ENCODE measurements around the gene ANKRD17.

GRCh38 chr4:73099143-73099542, 159.5 kb downstream of the ANKRD17 start:
- TF ChIP-seq FOS (IDR thresholded peaks at IDR 0.05; ENCODE audit: borderline replicate concordance, insufficient read depth, low read length) (no peak), POLR2A (IDR thresholded peaks at IDR 0.05; ENCODE audit: low read depth, low read length) (no peak), EZH2 (IDR thresholded peaks at IDR 0.05; ENCODE audit: borderline replicate concordance, low read depth, low read length, severe bottlenecking) (no peak), MYC (IDR thresholded peaks at IDR 0.05; ENCODE audit: low read depth, low read length) (no peak), POLR2AphosphoS5 (IDR thresholded peaks at IDR 0.05; ENCODE audit: insufficient read depth, low read depth, low read length) (no peak), JUN (IDR thresholded peaks at IDR 0.05; ENCODE audit: borderline replicate concordance, insufficient read depth, insufficient read length, low read depth) (no peak), MAX (IDR thresholded peaks at IDR 0.05; ENCODE audit: insufficient read depth, insufficient read length) (no peak)
- TF ChIP-seq, protein P1, sequence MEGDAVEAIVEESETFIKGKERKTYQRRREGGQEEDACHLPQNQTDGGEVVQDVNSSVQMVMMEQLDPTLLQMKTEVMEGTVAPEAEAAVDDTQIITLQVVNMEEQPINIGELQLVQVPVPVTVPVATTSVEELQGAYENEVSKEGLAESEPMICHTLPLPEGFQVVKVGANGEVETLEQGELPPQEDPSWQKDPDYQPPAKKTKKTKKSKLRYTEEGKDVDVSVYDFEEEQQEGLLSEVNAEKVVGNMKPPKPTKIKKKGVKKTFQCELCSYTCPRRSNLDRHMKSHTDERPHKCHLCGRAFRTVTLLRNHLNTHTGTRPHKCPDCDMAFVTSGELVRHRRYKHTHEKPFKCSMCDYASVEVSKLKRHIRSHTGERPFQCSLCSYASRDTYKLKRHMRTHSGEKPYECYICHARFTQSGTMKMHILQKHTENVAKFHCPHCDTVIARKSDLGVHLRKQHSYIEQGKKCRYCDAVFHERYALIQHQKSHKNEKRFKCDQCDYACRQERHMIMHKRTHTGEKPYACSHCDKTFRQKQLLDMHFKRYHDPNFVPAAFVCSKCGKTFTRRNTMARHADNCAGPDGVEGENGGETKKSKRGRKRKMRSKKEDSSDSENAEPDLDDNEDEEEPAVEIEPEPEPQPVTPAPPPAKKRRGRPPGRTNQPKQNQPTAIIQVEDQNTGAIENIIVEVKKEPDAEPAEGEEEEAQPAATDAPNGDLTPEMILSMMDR (IDR thresholded peaks at IDR 0.05; ENCODE audit: extremely low read depth in 1 of 2, insufficient read depth in 1 of 2, low read depth in 1 of 2, low read length in 2 of 2): no peak
